HuH-7.5 (cell line): ENCODE measurements around the gene SPDYE16.
"Not testable (repeated sequence)": the region's sequence is repeated elsewhere in the genome, so short reads cannot be mapped to it uniquely, and the experiment has no call there.

Source experiments
- DNase-seq: peaks from one replicate; pipeline ENCODE4 v3.0.0; 2011; ENCODE audit warnings: low spot score

Gene SPDYE16

GRCh38 chr7:76549025-76549854 is 6.1 kb upstream of the SPDYE16 start:
- peak; percentile 42 for DNase-seq

GRCh38 chr7:76531643-76532042 is 11.5 kb downstream of the SPDYE16 start:
- DNase-seq = not testable (repeated sequence)

GRCh38 chr7:76526183-76526582 is 16.9 kb downstream of the SPDYE16 start:
- not testable (repeated sequence) for DNase-seq

GRCh38 chr7:76516932-76517331 is 26.2 kb downstream of the SPDYE16 start:
- not testable (repeated sequence) for DNase-seq

GRCh38 chr7:76515999-76516443 is 27.1 kb downstream of the SPDYE16 start:
- DNase-seq = peak; percentile 41

GRCh38 chr7:76514926-76515771 is 27.9 kb downstream of the SPDYE16 start:
- DNase-seq = no peak

GRCh38 chr7:76513817-76514799 is 29.0 kb downstream of the SPDYE16 start:
- no peak for DNase-seq

GRCh38 chr7:76512941-76513816 is 29.9 kb downstream of the SPDYE16 start:
- DNase-seq = no peak

DNA sequence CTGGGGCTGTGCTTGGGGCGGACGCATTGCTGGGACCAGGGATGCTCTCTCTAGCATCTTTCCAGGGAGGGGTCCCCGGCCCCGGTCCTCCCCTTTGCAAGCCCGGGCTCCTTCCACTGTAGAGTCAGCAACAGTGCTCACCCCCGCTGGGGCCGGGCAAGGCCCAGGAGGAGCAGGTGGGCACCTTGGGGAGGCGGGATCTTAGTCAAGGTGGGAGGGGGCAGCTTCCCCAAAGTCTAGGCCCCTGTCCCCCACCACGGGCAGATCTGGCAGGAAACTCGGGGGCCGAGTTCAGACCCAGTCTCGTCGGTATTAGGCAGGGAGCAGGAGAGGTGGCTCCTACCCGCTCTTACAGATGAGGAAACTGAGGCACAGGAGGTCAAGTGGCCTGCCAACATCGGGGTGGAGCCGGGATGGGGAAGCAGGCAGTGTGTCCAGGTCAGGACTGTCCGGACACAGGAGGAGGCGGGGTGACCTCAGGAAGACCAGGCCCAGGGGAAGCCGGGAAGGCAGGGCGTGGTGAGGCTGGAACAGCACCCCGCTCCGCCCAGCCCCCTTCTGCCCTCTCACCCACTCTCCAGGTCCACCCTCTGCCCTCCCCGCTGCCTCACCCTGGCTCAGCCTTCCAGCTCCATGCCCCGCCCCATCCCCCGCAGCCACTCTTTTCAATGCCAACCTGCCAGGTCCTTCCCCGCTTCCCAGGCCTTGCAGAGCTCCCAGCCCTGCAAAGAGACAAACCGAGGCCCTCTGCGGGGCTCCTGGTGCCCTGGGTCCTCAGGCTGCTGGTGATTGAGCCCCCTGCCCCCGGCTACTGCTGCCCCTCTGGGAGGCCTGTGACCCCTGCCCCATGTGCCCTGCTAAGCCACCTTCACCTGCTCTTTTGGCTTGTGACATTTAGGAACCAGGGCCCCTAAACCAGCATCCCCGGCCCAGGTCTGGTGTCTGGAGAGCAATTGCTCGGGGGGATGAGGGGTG is 30.9 kb downstream of the SPDYE16 start:
- DNase-seq = not testable (repeated sequence)

- DNase-seq = not testable (repeated sequence)
These were observed 31.7 kb downstream of the SPDYE16 start for GRCh38 chr7:76511200-76511910.

DNA sequence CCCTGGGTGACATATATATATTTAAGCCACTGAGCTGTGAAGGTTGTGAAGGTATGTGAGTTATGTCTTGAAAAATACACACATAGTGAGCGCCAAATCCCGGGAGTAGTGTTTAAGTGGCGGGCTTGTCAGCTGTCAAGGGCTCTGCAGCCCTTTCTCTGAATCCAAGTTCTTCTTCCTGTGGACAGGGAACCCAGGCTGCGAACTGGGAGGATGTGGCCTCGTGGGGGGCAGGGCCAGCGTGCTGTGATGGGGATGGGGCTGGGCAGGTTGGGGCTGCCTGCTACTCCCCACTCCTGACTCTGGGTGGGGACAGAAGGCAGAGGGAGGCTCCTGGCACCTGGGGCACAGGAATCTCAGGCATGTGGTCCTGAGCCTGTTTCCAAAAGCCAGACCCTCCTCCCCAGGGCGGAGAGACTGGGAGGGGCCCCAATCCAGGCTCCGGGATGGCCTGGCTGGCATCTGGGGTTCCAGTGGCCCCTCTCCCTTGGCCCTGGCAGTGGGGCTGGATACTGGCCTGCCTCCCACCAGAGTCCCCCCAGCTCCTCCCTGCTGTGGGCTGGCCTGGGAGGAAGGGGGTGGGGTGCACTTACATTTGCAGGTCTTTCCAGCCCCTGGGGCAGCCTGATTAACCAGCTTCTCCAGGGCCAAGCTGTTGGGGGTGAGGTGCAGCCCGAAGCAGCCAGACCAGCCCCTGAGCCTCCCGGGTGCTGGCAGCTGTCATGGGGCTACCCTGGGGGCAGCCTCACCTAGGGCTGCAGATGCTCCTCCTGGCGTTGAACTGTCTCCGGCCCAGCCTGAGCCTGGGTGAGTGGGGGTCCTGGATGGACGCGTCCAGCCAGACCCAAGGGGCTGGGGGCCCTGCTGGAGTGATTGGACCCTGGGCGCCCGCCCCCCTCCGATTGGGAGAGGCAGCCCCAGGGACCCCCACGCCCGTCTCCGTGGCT is 32.9 kb downstream of the SPDYE16 start, which contains the start of gene UPK3B:
Gene UPK3B (plus strand): TSS at position 622 of the 947 bp plus-strand sequence. CDS start 101 bp downstream, at position 723.
- no peak for DNase-seq

DNA sequence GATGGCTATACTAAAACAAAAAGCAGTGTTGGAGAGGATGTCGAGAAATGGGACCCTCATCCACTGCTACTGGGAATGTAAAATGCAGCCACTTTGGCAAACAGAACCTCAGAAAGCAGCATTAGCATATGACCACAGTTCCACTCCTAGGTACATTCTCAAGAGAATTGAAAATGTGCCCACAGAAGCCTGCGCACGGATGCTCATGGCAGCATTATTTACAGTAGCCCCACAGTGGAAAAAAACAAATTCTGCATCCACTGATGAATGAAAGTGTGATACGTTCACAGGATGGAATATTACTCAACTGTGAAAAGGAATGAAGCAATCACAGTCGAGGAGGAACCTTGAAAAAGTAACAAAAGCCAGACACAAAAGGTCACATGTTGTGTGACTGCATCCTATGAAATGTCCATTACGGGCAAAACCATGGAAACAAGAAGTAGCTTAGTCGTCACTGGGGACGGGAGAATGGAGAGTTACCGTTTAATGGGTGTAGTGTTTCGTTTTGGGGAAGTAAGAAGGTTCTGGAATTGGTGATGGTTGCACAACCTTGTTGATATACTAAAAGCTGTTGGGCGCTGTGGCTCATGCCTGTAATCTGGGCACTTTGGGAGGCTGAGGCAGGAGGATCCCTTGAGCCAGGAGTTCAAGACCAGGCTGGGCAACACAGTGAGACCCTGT is 35.2 kb downstream of the SPDYE16 start:
- DNase-seq = no peak

DNA sequence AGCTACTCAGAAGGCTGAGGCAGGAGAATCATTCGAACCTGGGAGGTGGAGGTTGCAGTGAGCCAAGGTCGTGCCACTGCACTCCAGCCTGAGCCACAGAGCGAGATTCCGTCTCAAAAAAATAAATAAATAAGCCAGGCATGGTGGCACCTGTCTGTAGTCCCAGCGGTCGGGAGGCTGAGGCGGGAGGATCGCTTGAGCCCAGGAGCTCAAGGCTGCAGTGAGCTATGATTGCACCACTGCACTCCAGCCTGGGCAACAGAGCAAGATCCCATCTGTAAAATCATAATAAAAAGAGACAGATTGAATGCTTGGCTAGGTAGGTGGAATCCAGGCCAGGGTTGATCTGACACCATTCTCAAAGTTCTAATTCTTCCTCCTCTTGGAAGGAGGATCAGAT is 36.5 kb downstream of the SPDYE16 start:
- not testable (repeated sequence) for DNase-seq

- no peak for DNase-seq
These were observed 37.0 kb downstream of the SPDYE16 start for GRCh38 chr7:76506081-76506440.

- no peak for DNase-seq
These were observed 37.7 kb downstream of the SPDYE16 start for GRCh38 chr7:76505168-76506080.
